Suppressor macrophage treated with lipopolysaccharide for 1 hour (primary cell): ENCODE results near the gene OGFOD3.
"Not testable (repeated sequence)": the region's sequence is repeated elsewhere in the genome, so short reads cannot be mapped to it uniquely, and the experiment has no call there.

ENCODE experiments used
- DNase-seq, 3 donors: peaks; one replicate each; pipeline ENCODE4 v3.0.0-alpha.2; 2020 to 2022

Gene OGFOD3

GRCh38 chr17:82432017-82432416 is 13.6 kb upstream of the OGFOD3 start:
- DNase-seq = no peak

DNA sequence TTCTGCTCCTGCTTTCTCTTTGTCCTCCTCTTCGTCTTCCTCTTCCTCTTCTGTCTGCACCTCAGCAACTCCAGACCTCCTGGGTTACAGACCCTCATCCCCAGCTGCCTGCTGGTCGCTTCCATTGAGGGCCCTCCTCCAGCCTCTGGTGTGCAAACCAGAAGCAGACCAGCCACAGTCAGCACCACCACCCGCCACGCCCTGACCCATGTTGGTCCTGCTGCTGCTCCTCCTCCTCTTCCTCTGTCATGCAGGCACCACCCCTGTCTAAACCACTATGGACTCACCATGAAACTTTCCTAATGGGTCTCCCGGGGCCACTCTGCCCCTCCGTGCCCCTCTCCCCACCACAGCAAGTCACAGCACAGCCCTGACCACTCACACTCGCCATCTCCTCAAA is 11.4 kb upstream of the OGFOD3 start:
- DNase-seq = no peak

DNA sequence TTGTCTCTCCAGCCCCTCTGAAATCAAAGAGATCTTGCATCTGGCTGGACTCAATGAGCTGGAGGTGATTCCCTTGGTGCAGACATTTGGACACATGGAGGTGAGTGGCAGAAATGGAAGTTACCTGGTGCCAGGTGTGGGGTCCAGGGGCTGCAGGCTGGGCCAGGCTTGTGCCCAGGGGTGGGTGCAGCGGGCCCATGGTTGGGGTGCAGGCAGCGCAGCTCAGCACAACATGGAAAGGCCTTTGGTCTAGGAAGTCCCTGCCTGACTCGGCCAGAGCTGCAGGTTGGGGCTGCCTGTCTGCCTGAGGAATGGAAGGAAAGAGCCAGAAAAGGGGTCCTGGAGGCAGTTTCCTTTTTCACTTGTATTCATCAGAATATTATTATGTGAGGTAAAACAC is 10.2 kb upstream of the OGFOD3 start:
- DNase-seq = no peak

GRCh38 chr17:82424863-82425159 is 6.4 kb upstream of the OGFOD3 start:
- DNase-seq = no peak

DNA sequence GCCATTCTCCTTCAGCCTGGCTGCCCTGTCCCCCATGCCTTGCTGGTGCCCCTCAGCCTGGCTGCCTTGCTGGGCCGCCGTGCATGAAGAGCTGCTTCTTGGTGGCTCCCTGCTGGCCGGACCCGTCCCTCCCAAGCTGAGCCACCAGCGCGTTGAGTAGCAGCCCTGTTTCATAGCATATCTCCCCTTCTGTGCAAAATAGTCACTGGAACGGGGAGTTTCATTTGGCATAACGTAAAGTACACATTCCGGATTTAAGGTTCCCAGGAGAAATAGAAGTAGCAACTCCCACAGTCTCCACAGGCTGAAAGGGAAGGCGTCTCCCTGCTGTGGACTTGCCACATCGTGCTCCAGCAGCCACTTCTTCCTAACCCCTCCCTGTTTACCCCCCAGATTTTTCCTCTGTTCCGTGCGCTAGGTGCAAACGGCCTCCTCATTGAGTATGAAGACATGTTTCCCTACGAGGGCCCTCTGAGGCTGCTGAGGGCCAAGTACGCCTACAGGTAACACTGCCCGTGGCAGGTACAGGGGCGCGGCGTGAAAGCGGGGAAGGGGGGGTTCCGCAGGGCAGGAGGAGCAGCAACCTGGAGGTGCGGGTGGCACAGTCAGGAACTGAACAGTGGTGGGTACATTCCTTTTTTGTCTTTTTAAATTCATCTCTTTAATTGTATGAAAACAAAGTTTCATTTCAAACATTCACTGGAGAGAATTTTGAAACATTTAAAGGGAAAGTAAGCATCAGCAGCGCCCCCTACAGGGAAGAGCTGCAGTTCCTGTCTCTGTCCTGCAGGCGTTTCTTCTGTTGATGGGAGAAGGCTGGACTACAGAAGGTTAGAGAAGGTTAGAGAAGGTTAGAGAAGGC is 5.8 kb upstream of the OGFOD3 start:
- DNase-seq = peak; percentile 75 to 86 (median 80)

GRCh38 chr17:82419540-82419939 is 1.2 kb upstream of the OGFOD3 start:
- peak; percentile 46 to 73 (median 46) for DNase-seq

GRCh38 chr17:82416771-82417170 is 1.6 kb downstream of the OGFOD3 start:
- DNase-seq = no peak

GRCh38 chr17:82416264-82416663 is 2.1 kb downstream of the OGFOD3 start:
- DNase-seq = no peak

- no peak for DNase-seq
These were observed 2.6 kb downstream of the OGFOD3 start for GRCh38 chr17:82415786-82416185.

GRCh38 chr17:82415336-82415735 is 3.0 kb downstream of the OGFOD3 start:
- no peak for DNase-seq

DNA sequence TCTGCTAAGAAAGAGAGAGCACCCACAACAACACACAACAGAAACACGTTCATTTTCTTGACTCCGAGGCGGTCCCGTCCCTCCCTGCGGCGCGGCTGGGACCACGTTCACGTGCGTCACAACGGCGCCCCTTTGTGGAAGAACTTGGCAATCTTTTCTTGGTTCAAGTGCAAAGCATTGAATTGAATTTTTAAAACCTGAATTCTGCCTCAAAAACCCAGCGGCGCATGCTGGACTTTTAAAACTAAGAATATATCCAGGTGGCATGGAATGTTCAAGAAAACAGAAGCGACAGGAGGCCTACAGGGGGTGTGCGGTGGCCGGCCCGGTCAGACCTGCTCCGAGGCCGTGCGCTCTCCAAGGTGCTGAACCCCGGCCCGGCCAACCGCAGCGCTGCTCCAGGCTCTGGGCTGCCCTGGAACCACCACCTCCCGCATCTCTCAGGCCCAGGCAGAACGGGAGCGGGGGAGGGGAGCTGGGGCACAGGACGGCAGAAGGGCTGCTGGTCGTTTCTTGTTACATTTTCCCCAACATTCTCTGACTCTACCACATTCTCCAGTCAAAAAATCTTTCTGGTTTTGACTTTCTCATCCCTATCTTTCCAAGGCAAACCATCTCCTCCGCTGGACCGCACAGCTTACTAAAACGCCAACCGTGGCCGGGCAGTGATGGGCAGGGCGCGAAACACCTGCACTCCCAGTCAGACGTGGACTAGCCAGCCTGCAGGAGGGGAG is 3.7 kb downstream of the OGFOD3 start:
- peak; percentile 83 to 90 (median 89) for DNase-seq

DNA sequence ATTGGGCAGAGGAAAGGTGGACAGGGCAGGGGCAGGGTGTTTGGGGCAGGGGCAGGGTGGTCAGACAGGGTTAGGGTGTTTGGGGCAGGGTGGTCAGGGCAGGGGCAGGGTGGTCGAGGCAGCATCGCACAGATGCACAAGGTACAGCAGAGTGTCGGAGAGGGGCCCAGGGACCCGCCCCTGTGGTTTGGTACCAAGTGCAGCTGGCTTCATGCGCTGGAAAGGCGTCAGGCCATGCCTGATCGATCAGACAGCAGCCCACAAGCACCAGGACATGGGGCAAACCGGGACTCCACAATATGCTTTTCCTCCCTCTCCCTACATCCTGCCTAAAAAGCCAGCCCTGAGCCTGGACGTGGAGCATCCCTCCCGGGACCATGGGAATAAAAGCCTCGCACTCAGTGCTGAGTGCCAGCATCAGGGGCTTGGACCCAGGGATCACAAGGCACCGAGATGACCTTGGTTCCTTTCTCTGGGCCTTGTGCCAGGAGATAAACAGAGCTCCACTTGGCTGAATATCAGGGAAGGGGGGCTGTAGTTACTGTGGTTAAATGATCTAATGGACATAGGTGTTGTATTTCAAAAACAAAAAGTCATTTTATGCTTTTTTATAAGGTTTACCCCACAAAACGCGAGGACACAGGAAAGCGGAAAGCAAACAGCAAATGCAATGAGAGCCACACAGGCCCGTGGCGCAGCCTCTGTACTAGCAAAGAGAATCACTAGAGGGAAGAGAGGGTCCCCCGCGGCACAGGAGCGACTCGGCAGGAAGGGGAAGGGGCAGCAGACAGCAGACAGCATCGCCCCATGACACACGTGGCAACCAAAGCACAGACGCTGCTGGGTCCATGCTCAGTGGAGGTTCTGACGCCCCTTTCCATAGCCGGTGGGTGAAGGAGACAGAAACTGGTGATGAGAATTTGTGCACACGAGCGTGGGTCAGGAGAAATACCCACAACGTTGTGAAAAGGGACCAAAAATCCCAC is 5.6 kb downstream of the OGFOD3 start:
- no peak for DNase-seq

GRCh38 chr17:82412081-82412480 is 6.3 kb downstream of the OGFOD3 start:
- DNase-seq = not testable (repeated sequence)

GRCh38 chr17:82411396-82412053 is 6.9 kb downstream of the OGFOD3 start:
- no peak for DNase-seq

- DNase-seq = no peak
These were observed 8.2 kb downstream of the OGFOD3 start for GRCh38 chr17:82410014-82410716.

- no peak for DNase-seq
These were observed 9.5 kb downstream of the OGFOD3 start for GRCh38 chr17:82408938-82409318.

- no peak for DNase-seq
These were observed 10.0 kb downstream of the OGFOD3 start for GRCh38 chr17:82408288-82408937.

- DNase-seq = peak; percentile 50 to 62 (median 55)
These were observed 11.1 kb downstream of the OGFOD3 start for GRCh38 chr17:82407255-82407654.

DNA sequence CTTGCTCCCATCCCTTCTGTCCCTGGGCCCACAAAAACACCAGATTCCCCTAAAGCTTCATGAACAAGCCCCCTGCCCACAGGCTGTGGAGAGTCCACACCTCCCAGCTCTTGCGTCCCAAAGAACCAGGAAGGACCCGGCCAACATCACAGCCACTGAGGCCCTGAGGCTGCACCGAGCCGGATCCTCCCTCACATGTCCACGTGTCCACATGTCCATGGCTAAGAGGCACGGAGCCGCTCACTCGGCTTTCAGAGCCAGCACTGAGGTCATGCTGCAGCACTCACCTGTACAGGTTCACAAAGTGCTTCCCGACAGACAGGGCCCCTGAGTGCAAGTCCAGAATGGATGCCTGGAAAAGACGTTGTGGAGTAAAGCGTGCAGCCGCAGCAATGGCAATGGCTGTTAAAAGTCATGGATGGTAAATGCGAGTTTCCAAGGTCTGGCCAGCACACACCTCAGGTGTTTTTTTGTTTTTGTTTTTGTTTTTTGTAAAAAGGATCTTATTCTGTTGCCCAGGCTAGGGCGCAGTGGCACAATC is 12.2 kb downstream of the OGFOD3 start:
- no peak for DNase-seq

DNA sequence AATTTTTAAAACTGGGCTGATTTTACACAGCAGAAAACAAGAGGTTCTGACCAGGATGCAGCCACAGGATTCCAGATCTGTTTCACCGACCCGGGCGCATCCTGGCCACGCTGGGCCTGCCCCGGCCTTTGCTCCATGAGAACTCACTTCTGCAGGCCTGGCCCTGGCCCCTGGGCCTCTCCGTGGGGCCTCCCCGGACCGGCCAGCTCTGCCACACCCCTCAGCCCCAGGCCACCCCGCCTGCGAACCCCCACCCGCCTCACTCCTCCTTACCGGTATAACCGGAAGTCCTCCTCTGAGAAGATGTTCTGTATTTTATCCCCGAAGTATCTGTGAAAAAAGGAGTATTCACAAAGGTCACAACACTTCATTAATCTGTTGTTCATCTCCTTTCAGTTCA is 13.3 kb downstream of the OGFOD3 start:
- no peak for DNase-seq
